GM19193 (cell line): Measurements from ENCODE around the gene PCDHGB2.

Source experiments
- POLR2A ChIP-seq: IDR thresholded peaks from 4 replicates; pipeline ENCODE4 v1.6.1; 2011; ENCODE audit not compliant: insufficient read depth, insufficient read length; ENCODE audit errors: extremely low read depth

PCDHGB2 gene

GRCh38 chr5:141359790-141360426 is at the start of gene PCDHGB2:
PCDHGB2 (plus strand) TSS chr5:141359994; CDS start chr5:141360136, 142 bp downstream.
- no peak for TF ChIP-seq POLR2A

DNA sequence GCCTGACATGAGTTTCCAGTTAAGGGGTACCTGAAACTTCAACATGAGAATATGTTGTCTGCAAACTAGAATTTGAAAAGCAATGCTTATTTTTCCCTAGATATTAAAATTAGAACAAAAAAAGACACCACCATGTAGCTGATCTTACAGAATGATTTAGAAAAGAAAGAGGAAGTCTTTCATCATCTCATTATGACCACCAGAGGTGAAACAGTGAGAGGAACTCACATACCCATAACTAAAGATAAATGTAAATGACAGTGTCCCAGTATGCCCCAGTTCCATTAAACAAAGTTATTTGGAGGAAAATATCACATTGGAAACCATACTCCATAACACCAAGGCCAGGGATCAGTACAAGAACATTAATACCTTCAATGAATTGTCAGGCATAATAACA is 46.1 kb upstream of the PCDHGB2 start:
- no peak for TF ChIP-seq POLR2A

DNA sequence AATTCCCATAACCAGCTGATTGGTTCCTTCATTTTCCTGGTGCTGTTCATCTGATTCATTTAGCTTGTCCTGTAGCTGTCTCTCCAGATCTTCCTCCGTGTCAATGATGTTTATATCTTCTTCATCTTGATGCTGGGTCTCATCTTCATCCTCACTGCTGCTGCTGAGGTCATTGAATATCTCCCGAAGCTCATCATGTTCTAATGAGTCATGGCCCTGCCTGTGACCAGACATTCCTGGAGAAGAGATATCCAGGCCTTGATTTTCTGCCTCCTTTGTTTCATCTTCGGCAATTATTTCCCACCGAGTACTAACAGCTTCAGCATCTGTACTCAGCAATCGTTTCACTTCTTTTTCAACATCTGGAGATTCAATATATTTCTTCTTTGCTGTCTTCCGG is 40.6 kb upstream of the PCDHGB2 start:
- TF ChIP-seq POLR2A: no peak

DNA sequence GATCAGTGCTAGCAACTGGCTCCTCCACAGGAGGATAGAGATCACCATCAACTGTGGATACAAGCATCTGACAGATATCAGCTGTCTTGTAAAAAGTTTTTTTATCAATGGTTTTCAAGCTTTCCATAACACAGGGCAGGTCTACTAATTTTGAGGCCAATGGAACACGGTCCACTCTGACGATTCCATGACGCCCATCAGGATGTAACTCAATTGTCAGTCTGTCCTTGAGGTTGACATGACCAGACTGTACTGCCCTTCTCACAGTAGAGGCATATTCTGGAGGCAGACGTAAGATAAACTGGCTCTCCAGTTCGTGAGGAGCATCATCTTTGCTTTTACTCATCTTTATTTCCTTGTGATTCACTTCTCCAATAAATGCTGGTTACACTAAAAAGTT is 40.1 kb upstream of the PCDHGB2 start:
- TF ChIP-seq POLR2A: no peak

GRCh38 chr5:141320225-141321169 is 39.3 kb upstream of the PCDHGB2 start, which contains the start of gene TAF7:
TAF7 (minus strand) TSS chr5:141320784; CDS start chr5:141320044, 740 bp downstream.
- peak; percentile 96 for TF ChIP-seq POLR2A

DNA sequence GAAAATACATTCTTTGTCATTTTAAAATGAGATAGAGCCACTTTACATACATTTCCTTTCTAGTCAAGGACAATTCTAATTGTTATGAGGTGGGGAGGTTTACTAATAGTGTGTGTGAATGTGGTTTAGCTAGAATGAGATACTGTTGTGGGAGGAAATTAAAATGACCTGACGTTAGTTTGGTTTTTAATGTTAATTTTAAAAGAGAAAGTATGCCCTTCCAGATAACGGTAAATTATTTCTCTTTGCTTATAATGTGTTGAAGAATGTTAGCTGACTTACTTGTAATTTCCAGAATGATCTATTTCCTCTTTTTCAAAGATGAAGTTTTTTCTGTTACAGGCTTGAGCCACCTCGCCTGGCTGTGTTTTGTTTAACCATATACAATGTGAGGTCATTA is 37.5 kb upstream of the PCDHGB2 start:
- no peak for TF ChIP-seq POLR2A

- TF ChIP-seq POLR2A: no peak
Observed at GRCh38 chr5:141326088-141326854, 33.5 kb upstream of the PCDHGB2 start.

- TF ChIP-seq POLR2A: no peak
Observed at GRCh38 chr5:141328231-141328630, 31.6 kb upstream of the PCDHGB2 start.

DNA sequence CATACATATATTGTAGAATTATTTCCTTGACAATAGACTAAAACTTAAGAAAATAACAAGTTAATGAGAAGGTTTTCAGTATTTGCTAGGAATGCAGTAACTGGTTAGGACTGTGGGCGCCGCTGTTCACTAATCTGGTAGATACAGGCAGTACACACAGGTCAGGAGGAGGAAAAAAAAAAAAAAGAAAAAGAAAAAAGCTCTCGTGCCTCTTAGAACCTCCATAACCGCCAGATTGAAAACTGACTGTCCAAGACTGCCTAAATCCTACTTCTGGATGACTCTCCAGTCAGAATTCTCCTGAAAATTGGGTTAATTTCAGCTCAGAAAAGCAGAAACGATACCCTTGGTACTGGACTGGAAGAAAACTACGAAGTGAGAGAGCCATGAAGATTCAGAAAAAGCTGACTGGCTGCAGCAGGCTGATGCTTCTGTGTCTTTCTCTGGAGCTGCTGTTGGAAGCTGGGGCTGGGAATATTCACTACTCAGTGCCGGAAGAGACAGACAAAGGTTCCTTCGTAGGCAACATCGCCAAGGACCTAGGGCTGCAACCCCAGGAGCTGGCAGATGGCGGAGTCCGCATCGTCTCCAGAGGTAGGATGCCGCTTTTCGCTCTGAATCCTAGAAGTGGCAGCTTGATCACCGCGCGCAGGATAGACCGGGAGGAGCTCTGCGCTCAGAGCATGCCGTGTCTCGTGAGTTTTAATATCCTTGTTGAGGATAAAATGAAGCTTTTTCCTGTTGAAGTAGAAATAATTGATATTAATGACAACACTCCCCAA is 29.3 kb upstream of the PCDHGB2 start, which contains the start of gene PCDHGA1:
Gene PCDHGA1, plus strand, starts transcription at position 216 of the 782 bp plus-strand sequence.
- TF ChIP-seq POLR2A: no peak

DNA sequence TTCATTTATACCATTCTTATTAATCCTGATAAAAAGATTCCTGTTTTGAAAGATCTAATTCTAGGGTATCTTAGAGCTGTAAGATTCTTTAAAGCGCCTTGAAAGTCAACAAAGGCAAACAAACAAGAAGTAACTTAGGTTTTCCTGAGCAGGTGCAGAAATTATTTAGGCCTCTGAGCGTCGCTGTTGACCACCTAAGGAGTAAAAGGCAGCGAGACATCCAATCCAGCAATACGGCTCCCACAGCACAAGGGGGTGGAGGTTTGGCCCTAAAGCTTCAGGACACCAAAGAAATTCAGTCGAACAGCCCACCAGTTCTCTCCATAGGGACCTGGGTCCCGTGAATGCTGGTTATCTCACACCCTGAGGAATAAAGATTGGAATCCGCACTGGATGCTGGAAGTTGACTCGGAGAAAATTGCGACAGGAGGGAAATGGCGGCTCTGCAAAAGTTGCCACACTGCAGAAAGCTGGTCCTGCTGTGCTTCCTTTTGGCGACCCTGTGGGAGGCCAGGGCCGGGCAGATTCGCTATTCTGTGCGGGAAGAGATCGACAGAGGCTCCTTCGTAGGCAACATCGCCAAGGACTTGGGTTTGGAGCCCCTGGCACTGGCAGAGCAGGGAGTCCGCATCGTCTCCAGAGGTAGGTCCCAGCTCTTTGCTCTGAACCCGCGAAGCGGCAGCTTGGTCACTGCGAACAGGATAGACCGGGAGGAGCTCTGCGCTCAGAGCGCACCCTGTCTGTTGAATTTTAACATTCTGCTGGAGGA is 21.1 kb upstream of the PCDHGB2 start, which contains the start of gene PCDHGA2:
Gene PCDHGA2, plus strand, starts transcription at position 223 of the 769 bp plus-strand sequence.
- TF ChIP-seq POLR2A: no peak

DNA sequence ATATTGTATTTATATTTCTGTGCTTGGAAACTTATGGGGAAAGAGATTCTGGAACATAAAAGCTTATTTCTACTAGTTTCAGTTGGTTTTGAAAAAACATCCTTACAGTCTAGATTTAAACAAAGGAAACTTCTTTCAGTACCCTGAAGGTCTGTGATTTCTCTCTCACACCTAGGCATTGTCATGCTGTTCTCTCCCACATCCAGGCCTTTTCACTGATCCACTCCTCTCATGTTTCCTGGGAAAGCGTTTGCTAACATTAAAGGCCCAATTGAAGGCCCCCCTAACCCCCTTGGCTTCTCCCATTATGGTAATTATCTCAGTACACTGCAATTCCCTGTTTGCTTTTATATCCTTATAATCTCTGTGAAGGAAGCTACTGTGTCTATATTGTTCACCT is 17.0 kb upstream of the PCDHGB2 start:
- TF ChIP-seq POLR2A: no peak

DNA sequence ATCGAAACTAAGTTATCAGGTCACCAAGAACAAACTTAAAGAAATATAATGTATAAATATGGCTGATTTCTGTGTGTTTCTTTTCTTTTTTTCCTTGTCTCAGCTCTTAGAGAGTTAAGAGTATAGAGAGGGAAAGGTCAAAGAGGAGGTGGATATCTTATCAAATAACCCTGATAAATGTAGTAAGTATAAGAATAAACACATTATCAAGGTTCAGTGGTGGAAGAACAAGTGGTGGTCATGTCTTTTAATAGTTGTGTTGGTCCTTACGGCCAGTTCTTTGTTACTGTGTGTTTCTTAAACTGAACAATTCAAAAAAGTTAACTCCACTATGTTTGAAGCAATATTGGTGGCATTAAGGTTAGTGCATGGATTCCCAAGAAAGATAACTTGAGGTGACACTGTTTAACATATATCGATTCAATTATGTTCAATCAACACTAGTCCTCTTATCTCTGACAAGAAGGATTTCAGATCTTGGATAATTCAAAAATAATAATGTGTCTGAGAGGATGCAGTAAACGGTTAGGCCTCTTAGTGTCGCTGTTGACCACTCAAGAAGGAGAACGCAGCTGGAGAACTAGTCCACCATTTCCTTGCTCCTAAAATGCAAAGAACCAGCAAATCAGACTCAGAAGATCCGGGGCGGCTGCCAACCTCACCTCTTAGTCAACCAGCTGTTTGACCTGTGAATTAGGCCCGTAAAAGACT is 16.4 kb upstream of the PCDHGB2 start, which contains the start of gene PCDHGA3:
Gene PCDHGA3, plus strand, starts transcription at position 588 of the 711 bp plus-strand sequence. CDS start 205 bp downstream, outside the sequence.
- no peak for TF ChIP-seq POLR2A
